Spleen (tissue), 7 donors: Measurements from ENCODE around the gene ASB14.

ENCODE experiments used
- CTCF ChIP-seq, 11 experiments: fragments of 200-600 bp in 7 of 11; fragments of 450-650 bp in 4 of 11; sonication (generic) in 4 of 11; IDR thresholded peaks in 8 of 11; conservative IDR thresholded peaks in 3 of 11; 1 replicate in 7 of 11; 2 replicates in 4 of 11; pipeline versions ENCODE4 v1.4.0 to v1.8.0; 2016 to 2021; ENCODE audit warnings: antibody characterized with exemption in 11 of 11, inconsistent platforms in 4 of 11, mild to moderate bottlenecking in 1 of 11
- POLR2A ChIP-seq, 3 donors: fragments of 450-650 bp; IDR thresholded peaks; one replicate each; pipeline ENCODE4 v1.5.1; 2017; ENCODE audit warnings: antibody characterized with exemption in 3 of 3, mild to moderate bottlenecking in 1 of 3
- POLR2AphosphoS5 ChIP-seq, 3 donors: sonication (generic); formaldehyde crosslinking; IDR thresholded peaks; one replicate each; pipeline ENCODE4 v1.5.1; 2017; ENCODE audit warnings: antibody characterized with exemption in 3 of 3
- donor health status: DM: no; HTN: no; CAD: no; lungs with moderate emphysema.
- donor health status: DM: no; HTN: no; CAD: no.
- donor health status: DM: no; HTN: no; CAD: no.

- no peak for TF ChIP-seq POLR2AphosphoS5 (IDR thresholded peaks at IDR 0.05)
- TF ChIP-seq CTCF (IDR thresholded peaks at IDR 0.05 in 8 of 11, conservative IDR thresholded peaks at IDR 0.05 in 3 of 11) = no peak
- no peak for TF ChIP-seq POLR2A (IDR thresholded peaks at IDR 0.05)
Observed at GRCh38 chr3:57234613-57235575, 57.6 kb downstream of the ASB14 start.
